Neuronal stem cell (in vitro differentiated cells): ENCODE results near the gene IBA57.
"Not testable (repeated sequence)": the region's sequence is repeated elsewhere in the genome, so short reads cannot be mapped to it uniquely, and the experiment has no call there.

Source experiments
- DNase-seq: peaks from one replicate; pipeline ENCODE4 v3.0.0-alpha.2; 2013; ENCODE audit warnings: low spot score
- H2AFZ ChIP-seq: one replicate; pipeline ENCODE4 v1.6.1; 2013; ENCODE audit warnings: mild to moderate bottlenecking, low read length, inconsistent platforms
- H2AK5ac ChIP-seq: 2 replicates; pipeline ENCODE4 v1.6.1; 2013; ENCODE audit warnings: low read depth, mild to moderate bottlenecking, inconsistent platforms, low read length, moderate library complexity, mixed read lengths
- H2BK120ac ChIP-seq: 2 replicates; pipeline ENCODE4 v1.6.1; 2013; ENCODE audit warnings: low read depth, mild to moderate bottlenecking, inconsistent platforms, low read length, moderate library complexity, mixed read lengths
- H2BK12ac ChIP-seq: one replicate; pipeline ENCODE4 v1.6.1; 2013; ENCODE audit warnings: low read length, inconsistent platforms
- H2BK15ac ChIP-seq: 2 replicates; pipeline ENCODE4 v1.6.1; 2013; ENCODE audit warnings: mild to moderate bottlenecking, low read length, inconsistent platforms, mixed read lengths
- H2BK5ac ChIP-seq: one replicate; pipeline ENCODE4 v1.6.1; 2013; ENCODE audit warnings: inconsistent platforms, mild to moderate bottlenecking, low read length, moderate library complexity
- H3K14ac ChIP-seq: one replicate; pipeline ENCODE4 v1.6.1; 2013; ENCODE audit warnings: low read length, inconsistent platforms
- H3K18ac ChIP-seq: 2 replicates; pipeline ENCODE4 v1.6.1; 2013; ENCODE audit warnings: low read length, inconsistent platforms
- H3K23ac ChIP-seq: 2 replicates; pipeline ENCODE4 v1.6.1; 2013; ENCODE audit warnings: low read depth, mild to moderate bottlenecking, mixed read lengths, low read length, inconsistent platforms; ENCODE audit not compliant: poor library complexity
- H3K27ac ChIP-seq: replicated peaks from 3 replicates; pipeline ENCODE4 v1.5.1; 2013; ENCODE audit warnings: low read length, inconsistent platforms
- H3K27me3 ChIP-seq, 3 experiments: 2 replicates each; pipeline ENCODE4 v1.6.1; 2013; ENCODE audit warnings: low read length in 3 of 3, mild to moderate bottlenecking in 2 of 3, inconsistent platforms in 1 of 3, low read depth in 1 of 3, mixed read lengths in 1 of 3, moderate library complexity in 1 of 3; ENCODE audit not compliant: control insufficient read depth in 3 of 3, insufficient read depth in 3 of 3
- H3K36me3 ChIP-seq, 2 donors: replicated peaks in 1 of 2; 2 replicates each; pipeline ENCODE4 v1.6.1; 2013; ENCODE audit warnings: low read length in 2 of 2; ENCODE audit not compliant: control insufficient read depth in 2 of 2, insufficient read depth in 2 of 2
- H3K4ac ChIP-seq: 2 replicates; pipeline ENCODE4 v1.6.1; 2013; ENCODE audit warnings: inconsistent platforms, mild to moderate bottlenecking, low read length, moderate library complexity
- H3K4me1 ChIP-seq, 2 donors: 1 replicate in 1 of 2; 2 replicates in 1 of 2; pipeline ENCODE4 v1.6.1; 2013; ENCODE audit warnings: low read length in 2 of 2, low read depth in 1 of 2; ENCODE audit not compliant: control insufficient read depth in 2 of 2, insufficient read depth in 1 of 2
- H3K4me2 ChIP-seq: one replicate; pipeline ENCODE4 v1.6.1; 2013; ENCODE audit warnings: mild to moderate bottlenecking, low read length, inconsistent platforms; ENCODE audit not compliant: insufficient read depth, poor library complexity, severe bottlenecking
- H3K4me3 ChIP-seq, 2 donors: 2 replicates each; pipeline ENCODE4 v1.5.1; 2013; ENCODE audit warnings: low read length in 2 of 2, mild to moderate bottlenecking in 2 of 2, inconsistent platforms in 1 of 2, moderate library complexity in 1 of 2
- H3K79me1 ChIP-seq: one replicate; pipeline ENCODE4 v1.6.1; 2013; ENCODE audit warnings: low read depth, mild to moderate bottlenecking, inconsistent platforms, low read length, moderate library complexity
- H3K9ac ChIP-seq: one replicate; pipeline ENCODE4 v1.6.1; 2013; ENCODE audit warnings: mild to moderate bottlenecking, low read depth, low read length, inconsistent platforms; ENCODE audit not compliant: poor library complexity
- H3K9me3 ChIP-seq, 2 donors: replicated peaks in 1 of 2; 2 replicates each; pipeline versions ENCODE3 to v1.6.1; 2013; ENCODE audit warnings: low read length in 2 of 2, mild to moderate bottlenecking in 2 of 2, inconsistent platforms in 1 of 2, low read depth in 1 of 2, mixed read lengths in 1 of 2, moderate library complexity in 1 of 2; ENCODE audit not compliant: control insufficient read depth in 2 of 2, insufficient read depth in 1 of 2
- H4K8ac ChIP-seq: one replicate; pipeline ENCODE4 v1.6.1; 2013; ENCODE audit warnings: low read depth, mild to moderate bottlenecking, inconsistent platforms, low read length, moderate library complexity
- H4K91ac ChIP-seq: one replicate; pipeline ENCODE4 v1.6.1; 2013; ENCODE audit warnings: low read length, low read depth, mild to moderate bottlenecking, inconsistent platforms; ENCODE audit not compliant: poor library complexity
- WGBS, 2 donors: extraction: QIAGEN DNeasy Blood & Tissue Kit; methylation state at CpG; one replicate each; pipeline ENCODE4 v1.1.7; 2013; ENCODE audit warnings: missing lambda C conversion rate in 2 of 2, mixed read lengths in 1 of 2; ENCODE audit not compliant: insufficient read length in 2 of 2, insufficient replicate concordance in 1 of 2; ENCODE audit errors: extremely low coverage in 2 of 2; 5-methylcytosine and 5-hydroxymethylcytosine counted together

IBA57 gene

GRCh38 chr1:228221097-228221496 lies 55.5 kb downstream of the IBA57 start:
- H2BK120ac ChIP-seq, H2AFZ ChIP-seq, H4K8ac ChIP-seq, H2BK12ac ChIP-seq, DNase-seq, H3K79me1 ChIP-seq, H4K91ac ChIP-seq, H3K9ac ChIP-seq, H3K9me3 ChIP-seq, H2BK15ac ChIP-seq, H3K27me3 ChIP-seq, H3K27ac ChIP-seq, H3K4me2 ChIP-seq, H3K18ac ChIP-seq, H3K14ac ChIP-seq, H3K4me3 ChIP-seq, H2BK5ac ChIP-seq, H3K4ac ChIP-seq, H2AK5ac ChIP-seq, H3K4me1 ChIP-seq, H3K23ac ChIP-seq: not testable (repeated sequence)
- peaks cover 0 to 42% of the 10 kb centered on the region in 2 donors for H3K36me3 ChIP-seq
- no CpG with 5 or more reads among the region's 9 CpGs for WGBS, 2 donors

- WGBS, 2 donors = no CpG with 5 or more reads among the region's 11 CpGs
- no peak overlapping the region for H2AFZ ChIP-seq
- H2BK120ac ChIP-seq = no peak overlapping the region
- no peak overlapping the region for H3K27ac ChIP-seq
- H2BK12ac ChIP-seq = no peak overlapping the region
- peaks cover 5% of the 10 kb centered on the region for H3K79me1 ChIP-seq
- no peak overlapping the region for H3K18ac ChIP-seq
- no peak overlapping the region for H3K4ac ChIP-seq
- no peak overlapping the region for H3K4me3 ChIP-seq
- no peak overlapping the region for H3K4me2 ChIP-seq
- no peak overlapping the region for H4K8ac ChIP-seq
- peaks cover 0 to 6% of the 10 kb centered on the region in 2 donors for H3K9me3 ChIP-seq
- DNase-seq = no peak
- no peak overlapping the region for H3K23ac ChIP-seq
- no peak overlapping the region for H3K9ac ChIP-seq
- H3K36me3 ChIP-seq = peaks cover 0 to 43% of the 10 kb centered on the region in 2 donors
- no peak overlapping the region for H2AK5ac ChIP-seq
- H3K14ac ChIP-seq = no peak overlapping the region
- H4K91ac ChIP-seq = no peak overlapping the region
- H3K27me3 ChIP-seq = no peaks in the 10 kb centered on the region
- H2BK5ac ChIP-seq = no peak overlapping the region
- no peak overlapping the region for H2BK15ac ChIP-seq
- no peaks in the 10 kb centered on the region for H3K4me1 ChIP-seq
Measured at GRCh38 chr1:228222548-228222947, 56.9 kb downstream of the IBA57 start.

GRCh38 chr1:228224198-228225164 lies 58.9 kb downstream of the IBA57 start:
- no peaks in the 10 kb centered on the region for H3K4me1 ChIP-seq
- H2AK5ac ChIP-seq = no peak overlapping the region
- H2BK12ac ChIP-seq = no peak overlapping the region
- no peak overlapping the region for H3K9ac ChIP-seq
- no peak overlapping the region for H2BK15ac ChIP-seq
- no peak overlapping the region for H2AFZ ChIP-seq
- H2BK120ac ChIP-seq = no peak overlapping the region
- H3K18ac ChIP-seq = no peak overlapping the region
- no peak overlapping the region for H4K91ac ChIP-seq
- H3K36me3 ChIP-seq = peaks cover 0 to 35% of the 10 kb centered on the region in 2 donors
- no peak overlapping the region for H3K23ac ChIP-seq
- no peak overlapping the region for H3K4ac ChIP-seq
- H3K4me2 ChIP-seq = no peak overlapping the region
- H3K79me1 ChIP-seq = peaks cover under 1% of the 10 kb centered on the region
- no peak overlapping the region for H3K4me3 ChIP-seq
- no peak overlapping the region for H3K14ac ChIP-seq
- no peaks in the 10 kb centered on the region for H3K27me3 ChIP-seq
- no CpG with 5 or more reads among the region's 16 CpGs for WGBS, 2 donors
- no peak for DNase-seq
- no peak overlapping the region for H2BK5ac ChIP-seq
- no peak overlapping the region for H3K27ac ChIP-seq
- H3K9me3 ChIP-seq = peaks cover 0 to 6% of the 10 kb centered on the region in 2 donors
- no peak overlapping the region for H4K8ac ChIP-seq

GRCh38 chr1:228225165-228225710 lies 59.6 kb downstream of the IBA57 start:
- H2BK5ac ChIP-seq = no peak overlapping the region
- no peaks in the 10 kb centered on the region for H3K27me3 ChIP-seq
- no peak overlapping the region for H3K9ac ChIP-seq
- H3K9me3 ChIP-seq = peaks cover 0 to 6% of the 10 kb centered on the region in 2 donors
- H3K23ac ChIP-seq = no peak overlapping the region
- H3K4me3 ChIP-seq = no peak overlapping the region
- H2BK12ac ChIP-seq = no peak overlapping the region
- H3K79me1 ChIP-seq = no peaks in the 10 kb centered on the region
- no CpG with 5 or more reads among the region's 2 CpGs for WGBS, 2 donors
- H4K8ac ChIP-seq = no peak overlapping the region
- H2AFZ ChIP-seq = no peak overlapping the region
- no peak overlapping the region for H3K4ac ChIP-seq
- no peak overlapping the region for H2AK5ac ChIP-seq
- no peak overlapping the region for H2BK15ac ChIP-seq
- H3K27ac ChIP-seq = no peak overlapping the region
- H3K18ac ChIP-seq = no peak overlapping the region
- no peak overlapping the region for H2BK120ac ChIP-seq
- H3K14ac ChIP-seq = no peak overlapping the region
- H3K4me2 ChIP-seq = no peak overlapping the region
- peaks cover 0 to 27% of the 10 kb centered on the region in 2 donors for H3K36me3 ChIP-seq
- no peak for DNase-seq
- H3K4me1 ChIP-seq = no peaks in the 10 kb centered on the region
- no peak overlapping the region for H4K91ac ChIP-seq
